ENCODE data around the gene ZNF135. TPM values are rescaled to one million over a fixed set of nuclear protein-coding genes. Genes with fewer than 3 reads are reported as not detected.

ZNF135 gene
- total and polyA plus RNA-seq, 9 donors, result 9.0 to 17.5 (median 13.9) TPM

DNA sequence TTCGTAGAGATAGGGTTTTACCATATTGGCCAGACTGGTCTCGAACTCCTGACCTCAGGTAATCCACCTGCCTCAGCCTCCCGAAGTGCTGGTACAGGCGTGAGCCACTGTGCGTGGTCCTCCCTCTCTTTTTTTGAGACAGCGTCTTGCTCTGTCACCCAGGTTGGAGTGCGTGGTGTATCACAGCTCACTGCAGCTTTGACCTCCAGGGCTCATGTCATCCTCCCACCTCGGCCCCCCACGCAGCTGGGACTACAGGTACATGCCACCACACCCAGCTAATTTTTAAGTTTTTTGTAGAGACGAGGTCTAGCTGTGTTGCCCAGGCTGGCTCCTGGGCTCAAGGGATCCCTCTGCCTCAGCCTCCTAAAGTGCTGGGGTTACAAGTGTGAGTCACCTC lies 20.7 kb downstream of the ZNF135 start:
- Histone ChIP-seq H3K27ac (no peak overlapping the region), H3K4me1 (ENCODE audit: insufficient read depth) (no peaks in the 10 kb centered on the region), H3K9me3 (peaks cover 3 to 53% of the 10 kb centered on the region in 2 donors), H3K4me3 (no peak overlapping the region), H3K36me3 (peaks cover 5% of the 10 kb centered on the region), H3K27me3 (no peaks in the 10 kb centered on the region)
- TF ChIP-seq POLR2A (IDR thresholded peaks at IDR 0.05) (no peak), EP300 (IDR thresholded peaks at IDR 0.05) (no peak)
- TF ChIP-seq, protein P1, sequence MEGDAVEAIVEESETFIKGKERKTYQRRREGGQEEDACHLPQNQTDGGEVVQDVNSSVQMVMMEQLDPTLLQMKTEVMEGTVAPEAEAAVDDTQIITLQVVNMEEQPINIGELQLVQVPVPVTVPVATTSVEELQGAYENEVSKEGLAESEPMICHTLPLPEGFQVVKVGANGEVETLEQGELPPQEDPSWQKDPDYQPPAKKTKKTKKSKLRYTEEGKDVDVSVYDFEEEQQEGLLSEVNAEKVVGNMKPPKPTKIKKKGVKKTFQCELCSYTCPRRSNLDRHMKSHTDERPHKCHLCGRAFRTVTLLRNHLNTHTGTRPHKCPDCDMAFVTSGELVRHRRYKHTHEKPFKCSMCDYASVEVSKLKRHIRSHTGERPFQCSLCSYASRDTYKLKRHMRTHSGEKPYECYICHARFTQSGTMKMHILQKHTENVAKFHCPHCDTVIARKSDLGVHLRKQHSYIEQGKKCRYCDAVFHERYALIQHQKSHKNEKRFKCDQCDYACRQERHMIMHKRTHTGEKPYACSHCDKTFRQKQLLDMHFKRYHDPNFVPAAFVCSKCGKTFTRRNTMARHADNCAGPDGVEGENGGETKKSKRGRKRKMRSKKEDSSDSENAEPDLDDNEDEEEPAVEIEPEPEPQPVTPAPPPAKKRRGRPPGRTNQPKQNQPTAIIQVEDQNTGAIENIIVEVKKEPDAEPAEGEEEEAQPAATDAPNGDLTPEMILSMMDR (IDR thresholded peaks at IDR 0.05), result no peak
- intact Hi-C loops (cut with DNase I), result no loop called here
- WGBS, 3 donors, result 91 to 94% (median 93%) methylated on average over 10 of the region's 10 CpGs
- DNase-seq, result no peak

DNA sequence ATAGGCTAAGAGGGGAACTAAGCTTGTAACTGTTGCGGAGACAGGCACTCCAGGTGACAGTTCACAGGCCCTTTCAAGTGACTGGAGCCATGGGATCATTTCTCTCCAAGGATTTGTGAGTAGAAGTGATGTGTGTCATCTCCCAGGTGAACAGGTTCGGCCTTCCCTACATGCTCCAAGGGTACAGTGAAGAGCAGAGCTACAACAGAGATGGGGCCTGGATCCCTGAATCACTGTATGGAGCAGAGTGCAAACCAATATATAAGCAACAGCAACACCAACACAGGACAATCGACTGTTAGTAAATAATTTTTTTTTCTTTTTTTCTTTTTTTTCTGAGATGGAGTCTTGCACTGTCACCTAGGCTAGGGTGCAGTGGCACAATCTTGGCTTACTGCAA lies 23.9 kb downstream of the ZNF135 start:
- DNase-seq, result no peak
- 97 to 100% (median 97%) methylated on average over 3 of the region's 3 CpGs for WGBS, 3 donors
- TF ChIP-seq, protein P1 (IDR thresholded peaks at IDR 0.05), result no peak
- TF ChIP-seq POLR2A (IDR thresholded peaks at IDR 0.05) (no peak), EP300 (IDR thresholded peaks at IDR 0.05) (no peak)
- Histone ChIP-seq H3K27ac (no peak overlapping the region), H3K4me3 (no peak overlapping the region), H3K27me3 (no peaks in the 10 kb centered on the region), H3K4me1 (ENCODE audit: insufficient read depth) (no peaks in the 10 kb centered on the region), H3K36me3 (peaks cover 8% of the 10 kb centered on the region), H3K9me3 (peaks cover 3 to 64% of the 10 kb centered on the region in 2 donors)
- intact Hi-C loops (cut with DNase I), result no loop called here

DNA sequence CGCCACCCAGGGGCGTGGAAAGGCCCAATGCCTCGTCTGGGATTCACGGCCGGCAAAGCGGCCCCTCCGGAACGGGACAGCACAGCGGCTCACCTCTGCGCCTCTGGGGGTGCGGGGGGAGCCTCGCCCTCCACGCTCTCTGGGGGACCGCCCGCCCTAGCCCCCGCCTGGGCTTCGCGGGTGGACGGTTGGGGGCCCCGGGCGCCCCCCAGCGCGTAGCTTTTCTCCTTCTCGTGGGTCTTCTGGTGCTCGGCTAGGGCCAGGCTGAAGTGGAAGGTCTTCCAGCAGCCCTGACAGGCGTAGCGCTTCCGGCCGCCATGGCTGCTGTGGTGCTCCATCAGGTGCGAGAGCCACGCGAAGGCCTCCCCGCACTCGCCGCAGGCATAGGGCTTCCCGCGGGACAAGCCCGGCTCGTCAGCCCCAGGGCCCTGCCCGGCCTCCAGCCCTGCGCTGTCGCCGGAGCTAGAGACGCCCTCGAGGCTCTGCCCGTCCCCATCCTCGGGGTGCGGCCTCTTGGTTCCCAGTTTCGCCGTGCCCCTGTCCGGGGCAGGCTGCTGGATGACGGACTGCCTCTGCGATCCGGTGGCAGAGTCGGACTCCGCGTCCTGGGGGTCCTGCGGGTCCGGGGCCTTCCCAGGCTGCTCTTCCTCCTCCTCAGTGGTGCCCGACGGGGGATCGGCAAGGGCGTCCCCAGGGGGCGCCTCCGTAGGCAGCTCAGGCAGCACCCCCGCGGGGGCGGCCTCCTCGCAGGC lies 25.7 kb downstream of the ZNF135 start:
- 97 to 99% (median 98%) methylated on average over 65 to 69 of the region's 69 CpGs for WGBS, 3 donors
- H3K4me3 ChIP-seq, result no peak overlapping the region
- no peak overlapping the region for H3K27ac ChIP-seq
- H3K9me3 ChIP-seq, result peaks cover 3 to 72% of the 10 kb centered on the region in 2 donors
- peaks cover 8% of the 10 kb centered on the region for H3K36me3 ChIP-seq
- DNase-seq, result peak in 1 of 5 donors; percentile 22
- intact Hi-C loops (cut with DNase I), result loop anchor here in 1 of 4 donors (5.0 kb wide), 1 partner anchor 92 kb away; no protein-coding TSS in a partner anchor
- TF ChIP-seq EP300 (IDR thresholded peaks at IDR 0.05) (no peak), POLR2A (IDR thresholded peaks at IDR 0.05) (no peak)
- TF ChIP-seq, protein P1 (IDR thresholded peaks at IDR 0.05), result no peak
- H3K27me3 ChIP-seq, result no peaks in the 10 kb centered on the region
- H3K4me1 ChIP-seq (ENCODE audit: insufficient read depth), result no peaks in the 10 kb centered on the region

DNA sequence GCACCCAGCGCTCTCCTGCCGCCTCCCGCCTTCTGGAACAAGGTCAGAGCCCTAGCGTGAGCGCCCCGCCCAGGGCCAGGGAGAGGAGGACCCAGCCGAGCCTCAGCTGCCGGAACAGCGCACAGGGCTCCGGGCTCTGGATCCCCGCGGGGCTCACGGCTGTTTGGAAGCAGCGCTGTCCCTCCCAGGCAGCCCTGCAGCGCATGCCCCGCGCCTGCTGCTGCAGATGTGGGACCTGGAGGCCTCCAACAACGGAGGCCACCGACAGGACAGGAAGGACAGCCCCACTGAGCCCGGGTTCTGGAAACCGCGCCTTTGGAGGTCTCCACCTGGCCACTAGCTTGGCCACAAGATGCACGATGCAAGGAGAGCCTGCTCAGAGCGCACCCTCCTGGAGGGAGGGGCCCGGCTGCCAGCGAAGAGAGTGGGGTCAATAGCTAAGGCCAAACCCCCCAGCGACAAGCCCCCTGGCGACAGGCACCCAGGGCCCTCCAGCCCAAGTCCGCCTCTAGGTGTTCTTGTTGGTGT lies 26.3 kb downstream of the ZNF135 start:
- TF ChIP-seq POLR2A (IDR thresholded peaks at IDR 0.05) (no peak), EP300 (IDR thresholded peaks at IDR 0.05) (no peak)
- intact Hi-C loops (cut with DNase I), result loop anchor here in 1 of 4 donors (5.0 kb wide), 1 partner anchor 93 kb away; no protein-coding TSS in a partner anchor
- H3K36me3 ChIP-seq, result peaks cover 8% of the 10 kb centered on the region
- 92 to 98% (median 96%) methylated on average over 13 to 29 of the region's 29 CpGs for WGBS, 3 donors
- H3K27me3 ChIP-seq, result no peaks in the 10 kb centered on the region
- H3K4me3 ChIP-seq, result no peak overlapping the region
- H3K9me3 ChIP-seq, result peaks cover 3 to 77% of the 10 kb centered on the region in 2 donors
- no peak overlapping the region for H3K27ac ChIP-seq
- DNase-seq, result no peak
- no peaks in the 10 kb centered on the region for H3K4me1 ChIP-seq (ENCODE audit: insufficient read depth)
